Effector memory CD8-positive, alpha-beta T cell (primary cell): ENCODE data around the gene CACNA2D2.

Experiments
- ATAC-seq: fragments of 150-1000 bp; cut with Tn5 transposase; replicated peaks from 2 replicates; pipeline ENCODE4 v1.10.0; 2021; ENCODE audit warnings: mild to moderate bottlenecking, moderate library complexity
- DNase-seq, 3 experiments: peaks; one replicate each; pipeline ENCODE4 v3.0.0; 2021
- H3K27ac Mint-ChIP-seq, 2 donors: one replicate each; pipeline ENCODE4 v1.8.0; 2022; ENCODE audit warnings: mild to moderate bottlenecking in 2 of 2, mixed read lengths in 2 of 2, moderate library complexity in 2 of 2
- H3K27me3 Mint-ChIP-seq, 2 donors: one replicate each; pipeline ENCODE4 v1.8.0; 2022; ENCODE audit warnings: mixed read lengths in 2 of 2
- H3K36me3 Mint-ChIP-seq: one replicate; pipeline ENCODE4 v1.8.0; 2022; ENCODE audit warnings: mild to moderate bottlenecking, moderate library complexity, mixed read lengths; ENCODE audit not compliant: insufficient read depth
- H3K4me1 Mint-ChIP-seq, 2 donors: one replicate each; pipeline ENCODE4 v1.8.0; 2022; ENCODE audit warnings: low read depth in 2 of 2, mixed read lengths in 2 of 2
- H3K4me3 Mint-ChIP-seq, 2 donors: one replicate each; pipeline ENCODE4 v1.8.0; 2022; ENCODE audit warnings: mild to moderate bottlenecking in 2 of 2, mixed read lengths in 2 of 2, moderate library complexity in 2 of 2
- H3K9me3 Mint-ChIP-seq, 2 donors: one replicate each; pipeline ENCODE4 v1.8.0; 2022; ENCODE audit warnings: mixed read lengths in 2 of 2

CACNA2D2 gene

DNA sequence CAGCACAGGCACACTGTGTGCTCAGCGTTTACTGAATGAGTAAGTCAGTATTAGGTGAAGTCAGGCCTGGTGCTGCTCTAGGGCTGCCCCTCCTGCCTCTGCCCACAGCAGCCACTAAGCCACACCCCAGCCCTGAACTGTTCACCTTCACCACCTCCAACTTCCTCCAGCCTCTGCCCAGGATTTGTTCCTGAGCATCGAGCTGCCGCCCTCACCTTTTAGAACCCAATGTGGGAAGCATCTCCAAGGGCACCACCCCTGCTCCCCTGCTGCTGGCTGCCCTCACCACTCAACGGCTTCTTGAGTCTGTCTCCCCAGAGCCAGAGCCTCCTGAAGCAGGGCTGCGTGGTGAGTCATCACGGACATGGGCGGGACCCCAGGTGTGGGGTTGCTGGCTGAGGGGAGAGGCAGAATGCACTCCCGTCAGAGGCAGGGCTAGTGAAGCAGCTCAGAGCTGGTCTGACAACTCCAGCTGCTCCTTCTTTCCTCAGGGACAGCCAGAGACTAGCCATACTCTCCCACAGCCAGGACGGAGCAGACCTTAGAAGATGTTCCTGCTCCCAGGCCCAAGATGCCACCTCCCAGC lies 186.7 kb downstream of the CACNA2D2 start:
- H3K9me3 Mint-ChIP-seq = no peaks in the 10 kb centered on the region
- DNase-seq = peak; percentile 73 to 79 (median 77)
- peak overlapping the region; percentile 90 to 97 for H3K27ac Mint-ChIP-seq
- no peaks in the 10 kb centered on the region for H3K36me3 Mint-ChIP-seq
- H3K27me3 Mint-ChIP-seq = no peaks in the 10 kb centered on the region
- peaks cover 26 to 42% of the 10 kb centered on the region in 2 donors for H3K4me1 Mint-ChIP-seq
- H3K4me3 Mint-ChIP-seq = peak overlapping the region; percentile 74 to 79
- ATAC-seq = peak; percentile 81

DNA sequence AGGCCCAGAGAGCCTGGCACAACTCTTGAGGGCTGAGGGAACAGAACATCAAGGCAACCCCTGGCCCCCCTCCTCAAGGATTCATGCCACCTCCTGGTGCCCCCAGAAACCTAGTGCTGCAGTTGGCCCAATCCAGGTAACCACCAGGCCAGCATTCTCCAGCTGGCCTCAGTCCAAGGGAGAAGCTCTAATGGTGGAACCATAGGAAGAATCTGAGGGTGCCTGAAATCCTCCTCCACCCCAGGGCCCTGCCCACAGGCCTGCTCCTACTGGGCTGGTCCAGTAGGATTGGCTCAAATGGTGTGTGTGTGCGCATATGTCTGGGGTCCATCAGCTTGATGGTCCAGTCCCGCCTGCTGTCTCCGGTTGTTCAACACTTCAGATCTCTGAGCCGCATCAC lies 188.6 kb downstream of the CACNA2D2 start:
- no peaks in the 10 kb centered on the region for H3K9me3 Mint-ChIP-seq

DNA sequence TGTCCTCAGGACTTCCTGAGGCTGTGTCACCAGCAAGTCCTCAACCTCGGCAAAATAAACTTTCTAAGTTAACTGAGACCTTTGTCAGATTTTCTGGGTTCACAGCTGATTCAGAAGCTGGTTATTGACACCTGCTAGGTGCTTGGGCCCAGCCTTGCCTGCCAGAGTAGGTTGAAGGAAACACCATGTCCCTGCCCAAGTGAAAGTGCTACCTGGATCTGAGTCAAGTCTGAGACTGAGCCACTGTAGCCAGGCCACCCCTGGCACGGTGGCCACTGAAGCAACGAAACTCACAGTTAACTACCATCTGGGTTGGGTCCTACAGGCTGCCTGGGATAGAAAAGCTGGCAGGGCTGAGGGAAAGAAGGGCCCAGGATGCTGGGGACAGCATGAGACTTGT lies 189.1 kb downstream of the CACNA2D2 start:
- Mint-ChIP-seq H3K9me3 (no peaks in the 10 kb centered on the region), H3K27me3 (no peaks in the 10 kb centered on the region), H3K36me3 (no peaks in the 10 kb centered on the region), H3K27ac (peak overlapping the region in 1 of 2 donors; percentile 71), H3K4me1 (peaks cover 14 to 31% of the 10 kb centered on the region in 2 donors), H3K4me3 (no peak overlapping the region)
- ATAC-seq (no peak), DNase-seq (no peak)

More for the DNA sequence above, 188.6 kb downstream of the CACNA2D2 start:
- H3K36me3 Mint-ChIP-seq = no peaks in the 10 kb centered on the region
- ATAC-seq = no peak
- H3K27me3 Mint-ChIP-seq = no peaks in the 10 kb centered on the region
- no peak overlapping the region for H3K4me3 Mint-ChIP-seq
- peaks cover 16 to 33% of the 10 kb centered on the region in 2 donors for H3K4me1 Mint-ChIP-seq
- H3K27ac Mint-ChIP-seq = peak overlapping the region in 1 of 2 donors; percentile 71
- DNase-seq = no peak
